Diencephalon (tissue), 1 donor: ENCODE results near the gene SIAH2. TPM values are rescaled to one million over a fixed set of nuclear protein-coding genes. Genes with fewer than 3 reads are reported as not detected.

ENCODE experiments used
- total RNA-seq: library from RNA; depleted of rRNA; stranded (reverse); fragments of >200 nt; gene quantifications from one replicate; pipeline ENCODE4 v1.2.3, GENCODE V29; 2014

Gene SIAH2
- 25.4 TPM for total RNA-seq

GRCh38 chr3:150763122-150763840 is at the start of gene SIAH2:
Gene SIAH2 (minus strand): TSS chr3:150763169. CDS start chr3:150762849, 320 bp downstream.

GRCh38 chr3:150703756-150704344 is 59.1 kb downstream of the SIAH2 start, which contains the start of gene ERICH6:
Gene ERICH6 (minus strand): TSS chr3:150703920. CDS start chr3:150703898, 22 bp downstream.

Other genes with a start within 250 kb of the SIAH2 start
- 84.4 TPM for gene SERP1, start 216.7 kb downstream of the SIAH2 start, total RNA-seq
- gene EIF2A, start 216.4 kb downstream of the SIAH2 start, total RNA-seq: 119 TPM
- gene SELENOT, start 159.8 kb downstream of the SIAH2 start, total RNA-seq: 144 TPM
- 0.46 TPM for gene ERICH6, start 59.2 kb downstream of the SIAH2 start, total RNA-seq
- gene MINDY4B, start 142.3 kb upstream of the SIAH2 start, total RNA-seq: not detected
- not detected for gene CLRN1, start 209.6 kb upstream of the SIAH2 start, total RNA-seq